GM23338 (cell line): ENCODE measurements around the gene ZNF281. TPM values are rescaled to one million over a fixed set of nuclear protein-coding genes. Genes with fewer than 3 reads are reported as not detected.

Experiments
- ATAC-seq: fragments of 200-7000 bp; cut with Tn5 transposase; 3 replicates; pipeline ENCODE4 v1.9.1; 2020
- DNase-seq: peaks from one replicate; pipeline ENCODE4 v3.0.0-alpha.2; 2015; ENCODE audit warnings: low spot score
- H2AFZ ChIP-seq: fragments of 200-600 bp; sonication (generic); 2 replicates; pipeline ENCODE4 v1.8.0; 2016; ENCODE audit warnings: antibody characterized with exemption, mild to moderate bottlenecking, moderate library complexity
- H3F3A ChIP-seq: fragments of 200-600 bp; sonication (generic); replicated peaks from 2 replicates; pipeline ENCODE4 v1.8.0; 2017; ENCODE audit warnings: antibody characterized with exemption, mixed run types, low read depth
- H3K27ac ChIP-seq: fragments of 200-600 bp; sonication (generic); 2 replicates; pipeline ENCODE4 v1.6.1; 2016; ENCODE audit warnings: low read depth
- H3K27me3 ChIP-seq: fragments of 200-600 bp; sonication (generic); 2 replicates; pipeline ENCODE4 v1.8.0; 2016; ENCODE audit warnings: mild to moderate bottlenecking, mixed run types, moderate library complexity; ENCODE audit not compliant: insufficient read depth
- H3K36me3 ChIP-seq: fragments of 200-600 bp; sonication (generic); 2 replicates; pipeline ENCODE4 v1.8.0; 2016; ENCODE audit warnings: mild to moderate bottlenecking; ENCODE audit not compliant: insufficient read depth
- H3K4me1 ChIP-seq: fragments of 200-600 bp; sonication (generic); 2 replicates; pipeline ENCODE4 v1.8.0; 2016; ENCODE audit warnings: mild to moderate bottlenecking, moderate library complexity; ENCODE audit not compliant: insufficient read depth
- H3K4me2 ChIP-seq: fragments of 200-600 bp; sonication (generic); 2 replicates; pipeline ENCODE4 v1.7.1; 2017; ENCODE audit warnings: mixed run types
- H3K4me3 ChIP-seq: fragments of 200-600 bp; sonication (generic); 2 replicates; pipeline ENCODE4 v1.6.1; 2016; ENCODE audit warnings: mixed run types
- H3K79me2 ChIP-seq: fragments of 200-600 bp; sonication (generic); replicated peaks from 2 replicates; pipeline ENCODE4 v1.8.0; 2017; ENCODE audit warnings: mild to moderate bottlenecking; ENCODE audit not compliant: insufficient read depth
- H3K9me2 ChIP-seq: fragments of 200-600 bp; sonication (generic); 2 replicates; pipeline ENCODE4 v1.8.0; 2017; ENCODE audit not compliant: insufficient read depth
- H4K20me1 ChIP-seq: fragments of 200-600 bp; sonication (generic); replicated peaks from 2 replicates; pipeline ENCODE4 v1.8.0; 2017; ENCODE audit warnings: mild to moderate bottlenecking; ENCODE audit not compliant: insufficient read depth
- H3K27ac Mint-ChIP-seq: 2 replicates; pipeline ENCODE4 v1.8.0; 2020; ENCODE audit warnings: inconsistent platforms, mild to moderate bottlenecking, moderate library complexity, mixed read lengths
- H3K27me3 Mint-ChIP-seq: 3 replicates; pipeline ENCODE4 v1.8.0; 2022; ENCODE audit warnings: low read depth, mild to moderate bottlenecking, moderate library complexity, mixed read lengths, inconsistent platforms; ENCODE audit not compliant: insufficient read depth, poor library complexity
- H3K36me3 Mint-ChIP-seq: 3 replicates; pipeline ENCODE4 v1.8.0; 2021; ENCODE audit warnings: low read depth, mild to moderate bottlenecking, inconsistent platforms, moderate library complexity, mixed read lengths
- H3K4me1 Mint-ChIP-seq: 3 replicates; pipeline ENCODE4 v1.8.0; 2020; ENCODE audit warnings: mild to moderate bottlenecking, inconsistent platforms, mixed read lengths
- H3K4me3 Mint-ChIP-seq: 3 replicates; pipeline ENCODE4 v1.8.0; 2021; ENCODE audit warnings: moderate library complexity, mild to moderate bottlenecking, inconsistent platforms, mixed read lengths
- H3K9me3 Mint-ChIP-seq: 3 replicates; pipeline ENCODE4 v1.8.0; 2020; ENCODE audit warnings: moderate library complexity, mild to moderate bottlenecking, inconsistent platforms, mixed read lengths
- EZH2 ChIP-seq: fragments of 200-600 bp; sonication (generic); IDR thresholded peaks from one replicate; pipeline ENCODE4 v1.8.0; 2017; ENCODE audit warnings: antibody characterized with exemption, mild to moderate bottlenecking, low read depth; ENCODE audit not compliant: unreplicated experiment
- NANOG ChIP-seq: IDR thresholded peaks from 2 replicates; pipeline ENCODE4 v1.6.1; 2016; ENCODE audit warnings: antibody characterized with exemption, borderline replicate concordance
- STAT1 ChIP-seq: IDR thresholded peaks from one replicate; pipeline ENCODE4 v1.6.1; 2016; ENCODE audit warnings: antibody characterized with exemption; ENCODE audit not compliant: unreplicated experiment
- ZNF114 ChIP-seq: fragments of 250-450 bp; sonication (Bioruptor Pico); IDR thresholded peaks from 2 replicates; pipeline ENCODE4 v1.5.0; 2020; ENCODE audit warnings: mild to moderate bottlenecking, moderate library complexity
- polyA plus RNA-seq: library from polyadenylated mRNA; unstranded; fragments of >200 nt; fragmentation: Nextera tagmentation; extraction: Ambion mirVana; gene quantifications from 2 replicates; pipeline ENCODE4 v1.2.1, GENCODE V29; 2016
- total RNA-seq: library from RNA; depleted of rRNA; stranded (reverse); fragments of >200 nt; shearing (Covaris generic); gene quantifications from 2 replicates; pipeline ENCODE4 v1.2.3, GENCODE V29; 2014
- TF ChIP-seq, protein P1 (sequence below): fragments of 250-450 bp; sonication (Bioruptor Pico); IDR thresholded peaks from 2 replicates; pipeline ENCODE4 v1.5.0; 2020; ENCODE audit warnings: mild to moderate bottlenecking, moderate library complexity
- TF ChIP-seq, protein P2 (sequence below), 2 experiments: fragments of 200-600 bp in 1 of 2; sonication (generic) in 1 of 2; conservative IDR thresholded peaks; 2 replicates each; pipeline versions ENCODE4 v1.5.1 to v1.6.1; 2016 to 2017; ENCODE audit warnings: antibody characterized with exemption in 2 of 2, low read depth in 2 of 2, mild to moderate bottlenecking in 2 of 2, moderate library complexity in 1 of 2

The ZNF281 gene
- total and polyA plus RNA-seq, 2 experiments from 2014 or later, result 62.1 to 79.3 TPM

DNA sequence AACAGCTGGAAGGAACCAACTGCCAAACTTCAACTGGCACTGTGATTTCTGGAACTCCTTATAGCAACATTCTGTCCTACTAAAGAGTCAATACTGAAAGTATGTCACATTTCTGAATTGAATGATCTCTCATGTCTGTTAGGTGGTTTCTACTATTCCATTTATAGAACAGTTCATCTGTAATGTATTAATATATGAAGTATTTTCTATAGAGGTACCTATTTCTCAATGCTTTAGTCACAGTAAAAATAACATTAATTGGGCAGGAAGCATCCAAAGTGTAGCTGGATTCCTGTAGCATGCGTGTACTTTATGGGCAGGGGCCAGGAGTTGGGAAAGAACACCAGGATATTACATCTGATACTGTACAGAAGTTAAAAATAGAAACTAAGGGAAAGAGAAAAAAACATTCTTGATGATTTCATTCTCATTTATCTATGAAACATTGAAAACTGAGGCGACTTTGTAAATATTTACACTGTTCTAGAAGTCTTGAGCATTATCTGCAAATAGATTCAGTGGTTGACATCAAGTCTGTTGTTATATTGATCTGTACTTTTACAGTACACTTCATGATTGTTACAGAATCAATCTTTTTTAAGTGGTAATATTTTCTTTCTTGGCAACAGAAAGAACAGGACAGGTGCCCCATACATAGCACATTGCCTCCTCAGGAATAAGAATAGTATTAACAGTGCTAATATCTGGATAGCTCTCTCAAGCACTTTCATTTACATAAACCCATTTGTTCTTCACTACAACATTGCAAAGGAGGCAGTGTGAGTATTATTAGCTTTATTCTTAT lies 6.2 kb upstream of the ZNF281 start (continued):
- TF ChIP-seq, protein P1, sequence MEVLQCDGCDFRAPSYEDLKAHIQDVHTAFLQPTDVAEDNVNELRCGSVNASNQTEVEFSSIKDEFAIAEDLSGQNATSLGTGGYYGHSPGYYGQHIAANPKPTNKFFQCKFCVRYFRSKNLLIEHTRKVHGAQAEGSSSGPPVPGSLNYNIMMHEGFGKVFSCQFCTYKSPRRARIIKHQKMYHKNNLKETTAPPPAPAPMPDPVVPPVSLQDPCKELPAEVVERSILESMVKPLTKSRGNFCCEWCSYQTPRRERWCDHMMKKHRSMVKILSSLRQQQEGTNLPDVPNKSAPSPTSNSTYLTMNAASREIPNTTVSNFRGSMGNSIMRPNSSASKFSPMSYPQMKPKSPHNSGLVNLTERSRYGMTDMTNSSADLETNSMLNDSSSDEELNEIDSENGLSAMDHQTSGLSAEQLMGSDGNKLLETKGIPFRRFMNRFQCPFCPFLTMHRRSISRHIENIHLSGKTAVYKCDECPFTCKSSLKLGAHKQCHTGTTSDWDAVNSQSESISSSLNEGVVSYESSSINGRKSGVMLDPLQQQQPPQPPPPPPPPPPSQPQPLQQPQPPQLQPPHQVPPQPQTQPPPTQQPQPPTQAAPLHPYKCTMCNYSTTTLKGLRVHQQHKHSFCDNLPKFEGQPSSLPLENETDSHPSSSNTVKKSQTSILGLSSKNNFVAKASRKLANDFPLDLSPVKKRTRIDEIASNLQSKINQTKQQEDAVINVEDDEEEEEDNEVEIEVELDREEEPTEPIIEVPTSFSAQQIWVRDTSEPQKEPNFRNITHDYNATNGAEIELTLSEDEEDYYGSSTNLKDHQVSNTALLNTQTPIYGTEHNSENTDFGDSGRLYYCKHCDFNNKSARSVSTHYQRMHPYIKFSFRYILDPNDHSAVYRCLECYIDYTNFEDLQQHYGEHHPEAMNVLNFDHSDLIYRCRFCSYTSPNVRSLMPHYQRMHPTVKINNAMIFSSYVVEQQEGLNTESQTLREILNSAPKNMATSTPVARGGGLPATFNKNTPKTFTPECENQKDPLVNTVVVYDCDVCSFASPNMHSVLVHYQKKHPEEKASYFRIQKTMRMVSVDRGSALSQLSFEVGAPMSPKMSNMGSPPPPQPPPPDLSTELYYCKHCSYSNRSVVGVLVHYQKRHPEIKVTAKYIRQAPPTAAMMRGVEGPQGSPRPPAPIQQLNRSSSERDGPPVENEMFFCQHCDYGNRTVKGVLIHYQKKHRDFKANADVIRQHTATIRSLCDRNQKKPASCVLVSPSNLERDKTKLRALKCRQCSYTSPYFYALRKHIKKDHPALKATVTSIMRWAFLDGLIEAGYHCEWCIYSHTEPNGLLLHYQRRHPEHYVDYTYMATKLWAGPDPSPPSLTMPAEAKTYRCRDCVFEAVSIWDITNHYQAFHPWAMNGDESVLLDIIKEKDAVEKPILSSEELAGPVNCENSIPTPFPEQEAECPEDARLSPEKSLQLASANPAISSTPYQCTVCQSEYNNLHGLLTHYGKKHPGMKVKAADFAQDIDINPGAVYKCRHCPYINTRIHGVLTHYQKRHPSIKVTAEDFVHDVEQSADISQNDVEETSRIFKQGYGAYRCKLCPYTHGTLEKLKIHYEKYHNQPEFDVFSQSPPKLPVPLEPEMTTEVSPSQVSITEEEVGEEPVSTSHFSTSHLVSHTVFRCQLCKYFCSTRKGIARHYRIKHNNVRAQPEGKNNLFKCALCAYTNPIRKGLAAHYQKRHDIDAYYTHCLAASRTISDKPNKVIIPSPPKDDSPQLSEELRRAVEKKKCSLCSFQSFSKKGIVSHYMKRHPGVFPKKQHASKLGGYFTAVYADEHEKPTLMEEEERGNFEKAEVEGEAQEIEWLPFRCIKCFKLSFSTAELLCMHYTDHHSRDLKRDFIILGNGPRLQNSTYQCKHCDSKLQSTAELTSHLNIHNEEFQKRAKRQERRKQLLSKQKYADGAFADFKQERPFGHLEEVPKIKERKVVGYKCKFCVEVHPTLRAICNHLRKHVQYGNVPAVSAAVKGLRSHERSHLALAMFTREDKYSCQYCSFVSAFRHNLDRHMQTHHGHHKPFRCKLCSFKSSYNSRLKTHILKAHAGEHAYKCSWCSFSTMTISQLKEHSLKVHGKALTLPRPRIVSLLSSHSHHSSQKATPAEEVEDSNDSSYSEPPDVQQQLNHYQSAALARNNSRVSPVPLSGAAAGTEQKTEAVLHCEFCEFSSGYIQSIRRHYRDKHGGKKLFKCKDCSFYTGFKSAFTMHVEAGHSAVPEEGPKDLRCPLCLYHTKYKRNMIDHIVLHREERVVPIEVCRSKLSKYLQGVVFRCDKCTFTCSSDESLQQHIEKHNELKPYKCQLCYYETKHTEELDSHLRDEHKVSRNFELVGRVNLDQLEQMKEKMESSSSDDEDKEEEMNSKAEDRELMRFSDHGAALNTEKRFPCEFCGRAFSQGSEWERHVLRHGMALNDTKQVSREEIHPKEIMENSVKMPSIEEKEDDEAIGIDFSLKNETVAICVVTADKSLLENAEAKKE, result no peak

DNA sequence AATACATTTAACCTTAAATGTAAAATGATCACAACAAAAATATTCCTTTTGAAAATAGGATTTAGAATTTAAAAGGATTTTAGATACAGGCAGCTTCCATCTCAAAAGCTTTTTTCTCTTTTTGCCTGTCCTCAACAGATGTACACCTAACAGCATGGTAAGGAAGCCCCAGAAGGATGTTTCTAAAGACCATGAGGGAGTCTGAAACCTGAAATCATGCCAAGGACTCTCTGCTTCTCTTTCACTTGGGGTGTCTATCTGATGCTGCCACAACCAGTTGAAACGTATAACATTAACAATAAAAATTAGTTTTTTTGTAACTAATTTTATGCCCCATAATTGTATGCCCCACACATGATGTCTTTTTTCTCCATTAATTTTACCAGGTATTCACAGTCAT lies 5.4 kb upstream of the ZNF281 start:
- Mint-ChIP-seq H3K27ac (peak overlapping the region; percentile 10; the same call in 1 of the 2 replicates), H3K9me3 (no peaks in the 10 kb centered on the region), H3K27me3 (peaks cover 16% of the 10 kb centered on the region), H3K4me3 (no peak overlapping the region; the same call in 2 of the 3 replicates), H3K36me3 (peaks cover 42% of the 10 kb centered on the region), H3K4me1 (peaks cover 38% of the 10 kb centered on the region)
- Histone ChIP-seq H3F3A (0 out of 2 replicates have a peak, but pooled peaks cover 3% of the 10 kb centered on the region), H2AFZ (no peak overlapping the region), H3K79me2 (peaks cover 85% of the 10 kb centered on the region), H3K36me3 (peaks cover 11% of the 10 kb centered on the region; the same call in 1 of the 2 replicates), H3K27me3 (no peaks in the 10 kb centered on the region), H4K20me1 (no peaks in the 10 kb centered on the region; the same call in 1 of the 2 replicates), H3K4me1 (peaks cover 36% of the 10 kb centered on the region), H3K4me2 (peak overlapping the region; percentile 17; the same call in 1 of the 2 replicates), H3K9me2 (no peaks in the 10 kb centered on the region), H3K4me3 (no peak overlapping the region), H3K27ac (0 out of 2 replicates have a peak overlapping the region, but pooled peaks have one; percentile 36)
- DNase-seq (no peak), ATAC-seq (no peak)
- TF ChIP-seq STAT1 (no peak), EZH2 (no peak), NANOG (no peak), ZNF114 (CRISPR knock-in tag) (no peak)
- TF ChIP-seq, protein P2, sequence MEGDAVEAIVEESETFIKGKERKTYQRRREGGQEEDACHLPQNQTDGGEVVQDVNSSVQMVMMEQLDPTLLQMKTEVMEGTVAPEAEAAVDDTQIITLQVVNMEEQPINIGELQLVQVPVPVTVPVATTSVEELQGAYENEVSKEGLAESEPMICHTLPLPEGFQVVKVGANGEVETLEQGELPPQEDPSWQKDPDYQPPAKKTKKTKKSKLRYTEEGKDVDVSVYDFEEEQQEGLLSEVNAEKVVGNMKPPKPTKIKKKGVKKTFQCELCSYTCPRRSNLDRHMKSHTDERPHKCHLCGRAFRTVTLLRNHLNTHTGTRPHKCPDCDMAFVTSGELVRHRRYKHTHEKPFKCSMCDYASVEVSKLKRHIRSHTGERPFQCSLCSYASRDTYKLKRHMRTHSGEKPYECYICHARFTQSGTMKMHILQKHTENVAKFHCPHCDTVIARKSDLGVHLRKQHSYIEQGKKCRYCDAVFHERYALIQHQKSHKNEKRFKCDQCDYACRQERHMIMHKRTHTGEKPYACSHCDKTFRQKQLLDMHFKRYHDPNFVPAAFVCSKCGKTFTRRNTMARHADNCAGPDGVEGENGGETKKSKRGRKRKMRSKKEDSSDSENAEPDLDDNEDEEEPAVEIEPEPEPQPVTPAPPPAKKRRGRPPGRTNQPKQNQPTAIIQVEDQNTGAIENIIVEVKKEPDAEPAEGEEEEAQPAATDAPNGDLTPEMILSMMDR (conservative IDR thresholded peaks at IDR 0.05; ENCODE audit: low read depth in 2 of 2), result no peak
- TF ChIP-seq, protein P1, result no peak
